Neural cell (in vitro differentiated cells): ENCODE results near the gene MYOCD. TPM values are rescaled to one million over a fixed set of nuclear protein-coding genes. Genes with fewer than 3 reads are reported as not detected.
A peak's percentile ranks its signal among the peaks of the same experiment; 100 is the strongest.
"Not testable (repeated sequence)": the region's sequence is repeated elsewhere in the genome, so short reads cannot be mapped to it uniquely, and the experiment has no call there.

Source experiments
- H2AFZ ChIP-seq: fragments of 200-600, 300-800 bp; sonication (generic), shearing (Covaris generic); 2 replicates; pipeline ENCODE4 v1.6.0; 2014; ENCODE audit warnings: low read depth, mild to moderate bottlenecking, antibody characterized with exemption, low read length, moderate library complexity
- H3F3A ChIP-seq: fragments of 200-600 bp; shearing (Covaris generic); 2 replicates; pipeline ENCODE4 v1.6.1; 2016; ENCODE audit warnings: mild to moderate bottlenecking, moderate library complexity, mixed read lengths, antibody characterized with exemption, low read length; ENCODE audit not compliant: insufficient read depth, poor library complexity, severe bottlenecking
- H3K27ac ChIP-seq: fragments of 200-600, 300-800 bp; sonication (generic), shearing (Covaris generic); 2 replicates; pipeline ENCODE4 v1.5.1; 2014; ENCODE audit warnings: mild to moderate bottlenecking, low read length, moderate library complexity
- H3K27me3 ChIP-seq: fragments of 300-800, 200-600 bp; sonication (generic), shearing (Covaris generic); 2 replicates; pipeline ENCODE4 v1.6.0; 2014; ENCODE audit warnings: mild to moderate bottlenecking, low read depth, low read length, moderate library complexity; ENCODE audit not compliant: insufficient read depth
- H3K36me3 ChIP-seq: fragments of 300-800, 200-600 bp; sonication (generic), shearing (Covaris generic); 2 replicates; pipeline ENCODE4 v1.5.1; 2014; ENCODE audit warnings: mild to moderate bottlenecking, antibody characterized with exemption, low read length, moderate library complexity; ENCODE audit not compliant: insufficient read depth
- H3K4me2 ChIP-seq: fragments of 300-800, 200-600 bp; sonication (generic), shearing (Covaris generic); 2 replicates; pipeline ENCODE4 v1.6.0; 2014; ENCODE audit warnings: mild to moderate bottlenecking, low read length
- H3K4me3 ChIP-seq: fragments of 300-800, 200-600 bp; sonication (generic), shearing (Covaris generic); 2 replicates; pipeline ENCODE4 v1.5.1; 2014; ENCODE audit warnings: mild to moderate bottlenecking, low read length, moderate library complexity
- H3K79me2 ChIP-seq: fragments of 200-600 bp; shearing (Covaris generic); replicated peaks from 2 replicates; pipeline ENCODE4 v1.6.0; 2014; ENCODE audit warnings: mild to moderate bottlenecking, low read length, moderate library complexity; ENCODE audit not compliant: insufficient read depth
- H3K9ac ChIP-seq: fragments of 300-800, 200-600 bp; sonication (generic), shearing (Covaris generic); 2 replicates; pipeline ENCODE4 v1.6.1; 2016; ENCODE audit warnings: mild to moderate bottlenecking, low read length, mixed read lengths
- H3K9me2 ChIP-seq: fragments of 200-600 bp; shearing (Covaris generic); 2 replicates; pipeline ENCODE4 v1.6.1; 2016; ENCODE audit warnings: mild to moderate bottlenecking, low read length, mixed read lengths; ENCODE audit not compliant: insufficient read depth
- H3K9me3 ChIP-seq: fragments of 200-600, 300-800 bp; sonication (generic), shearing (Covaris generic); 2 replicates; pipeline ENCODE4 v1.6.1; 2016; ENCODE audit warnings: mild to moderate bottlenecking, mixed run types, low read length, moderate library complexity, mixed read lengths
- H4K20me1 ChIP-seq: fragments of 200-600 bp; shearing (Covaris generic); 2 replicates; pipeline ENCODE4 v1.6.1; 2016; ENCODE audit warnings: mild to moderate bottlenecking, mixed run types; ENCODE audit not compliant: insufficient read depth
- EP300 ChIP-seq: fragments of 450-650 bp; conservative IDR thresholded peaks from 2 replicates; pipeline ENCODE4 v1.6.1; 2014; ENCODE audit warnings: antibody characterized with exemption, mild to moderate bottlenecking, moderate library complexity; ENCODE audit not compliant: poor library complexity, severe bottlenecking
- EZH2 ChIP-seq: fragments of 200-600, 300-800 bp; shearing (Covaris generic), sonication (generic); IDR thresholded peaks from 2 replicates; pipeline ENCODE4 v1.6.1; 2014; ENCODE audit warnings: antibody characterized with exemption, low read length, borderline replicate concordance, mild to moderate bottlenecking; ENCODE audit not compliant: insufficient read depth, poor library complexity, severe bottlenecking
- MXI1 ChIP-seq: fragments of 450-650 bp; conservative IDR thresholded peaks from 2 replicates; pipeline ENCODE4 v1.6.1; 2014; ENCODE audit warnings: antibody characterized with exemption, mild to moderate bottlenecking; ENCODE audit not compliant: poor library complexity, severe bottlenecking
- POLR2AphosphoS5 ChIP-seq: IDR thresholded peaks from 2 replicates; pipeline ENCODE4 v1.6.1; 2012
- RAD21 ChIP-seq: fragments of 450-650 bp; conservative IDR thresholded peaks from 2 replicates; pipeline ENCODE4 v1.6.1; 2014; ENCODE audit warnings: antibody characterized with exemption, mild to moderate bottlenecking, moderate library complexity
- REST ChIP-seq: IDR thresholded peaks from 2 replicates; pipeline ENCODE4 v1.6.1; 2012; ENCODE audit warnings: borderline replicate concordance
- SMC3 ChIP-seq: fragments of 450-650 bp; conservative IDR thresholded peaks from 2 replicates; pipeline ENCODE4 v1.6.1; 2014; ENCODE audit warnings: antibody characterized with exemption, mild to moderate bottlenecking, moderate library complexity; ENCODE audit not compliant: poor library complexity
- TAF1 ChIP-seq: IDR thresholded peaks from 2 replicates; pipeline ENCODE4 v1.6.1; 2012; ENCODE audit warnings: low read depth
- polyA plus RNA-seq: library from polyadenylated mRNA; depleted of rRNA; stranded (reverse); fragments of >200 nt; gene quantifications from 2 replicates; pipeline ENCODE4 v1.2.3, GENCODE V29; 2014
- TF ChIP-seq, protein P1 (sequence below): fragments of 450-650 bp; IDR thresholded peaks from 2 replicates; pipeline ENCODE4 v1.5.1; 2014; ENCODE audit warnings: antibody characterized with exemption, mild to moderate bottlenecking, moderate library complexity; ENCODE audit not compliant: poor library complexity, severe bottlenecking

MYOCD gene
- polyA plus RNA-seq, 1 donor from 2014 or later = not detected

DNA sequence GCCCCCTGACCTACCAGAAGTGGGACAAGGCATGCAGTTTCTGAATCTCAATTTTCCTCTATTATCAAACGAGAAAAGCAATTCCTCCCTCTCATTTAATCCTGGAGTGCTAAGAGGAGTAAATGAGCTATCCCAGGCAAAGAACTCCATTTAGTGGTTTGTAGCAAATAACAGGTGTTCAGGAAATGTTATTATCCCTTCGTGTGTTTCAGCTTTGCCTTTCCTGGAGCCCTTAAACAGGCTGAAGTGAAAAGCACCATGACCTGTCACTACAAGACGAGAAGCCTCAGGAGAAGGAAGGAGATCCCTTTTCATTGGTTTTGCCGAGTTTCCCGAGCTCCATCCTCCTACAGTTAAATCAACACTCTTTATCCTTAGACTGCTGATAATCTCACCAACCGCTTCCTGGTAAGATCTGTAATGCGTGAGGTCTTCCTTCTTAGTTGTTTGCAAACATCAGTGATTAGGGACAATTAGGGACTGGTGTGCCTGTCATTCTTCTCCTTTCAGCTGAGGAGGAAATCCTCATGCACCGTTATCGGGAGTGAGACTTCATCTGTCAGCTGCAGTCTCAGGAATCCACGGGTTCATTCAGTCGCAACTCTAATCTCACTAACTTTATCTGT lies 30.8 kb upstream of the MYOCD start:
- no peaks in the 10 kb centered on the region for H3K9me3 ChIP-seq
- no peak overlapping the region for H3K9ac ChIP-seq
- H3K27me3 ChIP-seq = no peaks in the 10 kb centered on the region
- no peaks in the 10 kb centered on the region for H3K36me3 ChIP-seq
- no peaks in the 10 kb centered on the region for H3F3A ChIP-seq
- H3K9me2 ChIP-seq = no peaks in the 10 kb centered on the region
- TF ChIP-seq RAD21 (no peak), EP300 (no peak), REST (peak; percentile 75), EZH2 (no peak), MXI1 (no peak), SMC3 (no peak), POLR2AphosphoS5 (peak; percentile 64), TAF1 (no peak)
- TF ChIP-seq, protein P1, sequence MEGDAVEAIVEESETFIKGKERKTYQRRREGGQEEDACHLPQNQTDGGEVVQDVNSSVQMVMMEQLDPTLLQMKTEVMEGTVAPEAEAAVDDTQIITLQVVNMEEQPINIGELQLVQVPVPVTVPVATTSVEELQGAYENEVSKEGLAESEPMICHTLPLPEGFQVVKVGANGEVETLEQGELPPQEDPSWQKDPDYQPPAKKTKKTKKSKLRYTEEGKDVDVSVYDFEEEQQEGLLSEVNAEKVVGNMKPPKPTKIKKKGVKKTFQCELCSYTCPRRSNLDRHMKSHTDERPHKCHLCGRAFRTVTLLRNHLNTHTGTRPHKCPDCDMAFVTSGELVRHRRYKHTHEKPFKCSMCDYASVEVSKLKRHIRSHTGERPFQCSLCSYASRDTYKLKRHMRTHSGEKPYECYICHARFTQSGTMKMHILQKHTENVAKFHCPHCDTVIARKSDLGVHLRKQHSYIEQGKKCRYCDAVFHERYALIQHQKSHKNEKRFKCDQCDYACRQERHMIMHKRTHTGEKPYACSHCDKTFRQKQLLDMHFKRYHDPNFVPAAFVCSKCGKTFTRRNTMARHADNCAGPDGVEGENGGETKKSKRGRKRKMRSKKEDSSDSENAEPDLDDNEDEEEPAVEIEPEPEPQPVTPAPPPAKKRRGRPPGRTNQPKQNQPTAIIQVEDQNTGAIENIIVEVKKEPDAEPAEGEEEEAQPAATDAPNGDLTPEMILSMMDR = no peak
- H3K79me2 ChIP-seq = no peaks in the 10 kb centered on the region
- H3K4me3 ChIP-seq = no peak overlapping the region
- no peak overlapping the region for H3K27ac ChIP-seq
- H4K20me1 ChIP-seq = no peaks in the 10 kb centered on the region
- no peak overlapping the region for H2AFZ ChIP-seq
- H3K4me2 ChIP-seq = no peak overlapping the region

DNA sequence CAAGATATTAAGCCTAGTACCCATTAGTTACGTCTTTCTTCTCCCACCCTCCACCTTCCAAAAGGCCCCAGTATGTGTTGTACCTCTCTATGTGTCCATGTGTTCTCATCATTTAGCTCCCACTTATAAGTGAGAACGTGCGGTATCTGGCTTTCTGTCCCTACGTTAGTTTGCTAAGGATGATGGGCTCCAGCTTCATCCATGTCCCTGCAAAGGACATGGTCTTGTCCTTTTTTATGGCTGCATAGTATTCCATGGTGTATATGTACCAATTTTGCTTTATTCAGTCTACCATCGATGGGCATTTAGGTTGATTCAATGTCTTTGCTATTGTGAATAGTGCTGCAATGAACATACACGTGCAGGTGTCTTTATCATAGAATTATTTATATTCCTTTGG lies 29.7 kb upstream of the MYOCD start:
- H3K4me3 ChIP-seq, H3K9me3 ChIP-seq, H4K20me1 ChIP-seq, H3K9ac ChIP-seq, H3K4me2 ChIP-seq, H3F3A ChIP-seq, H3K79me2 ChIP-seq, H3K36me3 ChIP-seq, H3K27ac ChIP-seq, H3K9me2 ChIP-seq, H3K27me3 ChIP-seq, H2AFZ ChIP-seq: not testable (repeated sequence)

DNA sequence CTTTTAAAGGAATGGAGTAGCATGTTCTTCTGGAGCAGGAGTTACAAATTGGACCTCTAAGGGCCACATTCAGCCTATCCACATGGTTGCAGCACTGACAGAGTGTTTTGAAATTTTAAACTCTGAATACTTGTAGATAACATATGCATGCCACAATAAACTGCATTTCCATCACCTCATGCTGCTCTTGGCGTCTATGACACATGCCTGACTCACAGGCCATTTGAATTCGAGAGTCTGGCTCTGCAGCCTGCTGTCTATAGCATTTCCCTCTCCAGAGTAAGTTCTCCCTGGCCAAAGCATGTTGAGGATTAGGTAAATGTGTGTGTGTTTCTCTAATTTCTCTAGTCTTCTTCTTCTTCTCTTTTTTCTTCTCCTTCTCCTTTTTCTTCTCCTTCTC lies 28.7 kb upstream of the MYOCD start:
- Histone ChIP-seq H3K36me3 (no peaks in the 10 kb centered on the region), H3K27me3 (no peaks in the 10 kb centered on the region), H4K20me1 (no peaks in the 10 kb centered on the region), H3K9ac (no peak overlapping the region), H3K79me2 (no peaks in the 10 kb centered on the region), H2AFZ (no peak overlapping the region), H3F3A (no peaks in the 10 kb centered on the region), H3K4me3 (no peak overlapping the region), H3K4me2 (no peak overlapping the region), H3K9me3 (no peaks in the 10 kb centered on the region), H3K9me2 (no peaks in the 10 kb centered on the region), H3K27ac (no peak overlapping the region)
- TF ChIP-seq REST = no peak
- no peak for TF ChIP-seq EP300
- no peak for TF ChIP-seq TAF1
- no peak for TF ChIP-seq EZH2
- TF ChIP-seq RAD21 = no peak
- TF ChIP-seq, protein P1 = no peak
- no peak for TF ChIP-seq POLR2AphosphoS5
- no peak for TF ChIP-seq MXI1
- no peak for TF ChIP-seq SMC3
